GM18867 (cell line): Measurements from ENCODE around the gene GPSM1.
A peak's percentile ranks its signal among the peaks of the same experiment; 100 is the strongest.
"Not testable (repeated sequence)": the region's sequence is repeated elsewhere in the genome, so short reads cannot be mapped to it uniquely, and the experiment has no call there.

ENCODE experiments used
- ATAC-seq: cut with Tn5 transposase; IDR thresholded peaks from one replicate; pipeline ENCODE4 v1.9.1; 2021; ENCODE audit warnings: mild to moderate bottlenecking, moderate library complexity; ENCODE audit not compliant: unreplicated experiment

The GPSM1 gene

GRCh38 chr9:136393531-136393930 is 66.2 kb downstream of the GPSM1 start:
- ATAC-seq: no peak

GRCh38 chr9:136394312-136395019 is 67.1 kb downstream of the GPSM1 start:
- ATAC-seq: no peak

GRCh38 chr9:136395020-136395340 is 67.6 kb downstream of the GPSM1 start:
- no peak for ATAC-seq

DNA sequence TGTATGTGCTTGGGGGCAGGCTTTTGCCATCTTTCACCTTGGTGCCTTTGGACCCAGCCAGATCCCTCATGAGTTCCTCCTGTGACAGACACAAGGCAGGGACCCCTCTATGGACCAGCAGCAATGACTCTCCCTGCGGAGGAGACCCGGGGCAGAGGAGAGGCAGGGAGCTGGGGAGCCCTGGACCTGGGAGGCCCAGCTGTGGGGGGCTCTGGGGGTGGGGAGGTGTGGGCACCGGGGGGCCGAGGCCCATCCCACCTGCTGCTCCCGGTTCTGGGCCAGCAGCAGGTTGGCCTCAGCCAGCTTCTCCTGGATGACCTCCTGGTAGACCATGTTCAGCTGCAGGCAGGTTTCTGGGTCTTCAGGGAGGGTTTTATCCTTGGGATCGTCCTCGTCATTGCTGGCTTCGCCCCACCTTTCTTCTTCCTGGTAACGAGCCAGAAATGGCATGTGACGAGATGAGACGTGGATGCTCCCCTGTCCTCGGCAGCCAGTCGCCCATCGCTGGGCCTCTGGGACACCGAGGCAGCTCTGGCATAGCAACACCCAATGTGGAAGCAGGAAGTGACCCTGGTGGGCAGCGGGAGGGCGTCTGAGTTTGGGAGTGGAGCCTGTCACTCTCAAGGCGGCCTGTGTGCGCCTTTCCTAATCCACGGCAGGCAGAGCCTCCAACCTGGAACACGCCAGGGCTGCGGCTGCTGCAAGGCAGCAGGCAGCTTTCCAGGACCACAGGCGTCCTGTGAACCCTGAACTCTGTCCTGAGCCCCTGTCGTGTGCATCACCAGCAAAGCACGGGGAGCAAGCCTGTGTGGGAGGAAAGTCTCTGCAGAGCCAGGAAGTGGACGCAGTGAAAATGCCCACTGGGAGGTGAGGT is 68.2 kb downstream of the GPSM1 start:
- ATAC-seq: no peak

GRCh38 chr9:136396219-136396515 is 68.8 kb downstream of the GPSM1 start:
- no peak for ATAC-seq

DNA sequence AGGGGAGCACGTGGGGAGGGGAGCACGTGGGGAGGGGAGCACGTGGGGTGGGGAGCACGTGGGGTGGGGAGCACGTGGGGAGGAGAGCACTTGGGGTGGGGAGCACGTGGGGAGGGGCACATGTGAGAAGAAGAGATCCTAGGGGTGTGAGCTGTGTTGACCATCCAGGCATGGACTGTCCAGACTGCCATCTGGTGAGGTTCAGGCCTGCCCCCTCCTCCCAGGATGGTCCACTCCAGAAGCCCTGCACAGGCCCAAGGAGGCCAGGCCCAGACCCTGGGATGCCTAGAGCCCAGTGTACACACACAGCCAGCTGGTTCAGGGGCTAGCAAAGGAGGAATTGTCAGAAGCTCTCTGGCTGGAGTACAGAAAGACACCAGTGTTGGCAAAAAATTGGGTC is 70.3 kb downstream of the GPSM1 start:
- ATAC-seq: no peak

- ATAC-seq: no peak
These were observed 70.9 kb downstream of the GPSM1 start for GRCh38 chr9:136398286-136398685.

- peak; percentile 35 for ATAC-seq
These were observed 72.1 kb downstream of the GPSM1 start for GRCh38 chr9:136399176-136400037.

GRCh38 chr9:136400038-136400834 is 72.9 kb downstream of the GPSM1 start, which contains the start of gene SNAPC4:
SNAPC4 (minus strand) TSS chr9:136400170; CDS start chr9:136398428, 1,742 bp downstream.
- ATAC-seq: peak; percentile 73

GRCh38 chr9:136401173-136401922 is 74.0 kb downstream of the GPSM1 start:
- no peak for ATAC-seq

DNA sequence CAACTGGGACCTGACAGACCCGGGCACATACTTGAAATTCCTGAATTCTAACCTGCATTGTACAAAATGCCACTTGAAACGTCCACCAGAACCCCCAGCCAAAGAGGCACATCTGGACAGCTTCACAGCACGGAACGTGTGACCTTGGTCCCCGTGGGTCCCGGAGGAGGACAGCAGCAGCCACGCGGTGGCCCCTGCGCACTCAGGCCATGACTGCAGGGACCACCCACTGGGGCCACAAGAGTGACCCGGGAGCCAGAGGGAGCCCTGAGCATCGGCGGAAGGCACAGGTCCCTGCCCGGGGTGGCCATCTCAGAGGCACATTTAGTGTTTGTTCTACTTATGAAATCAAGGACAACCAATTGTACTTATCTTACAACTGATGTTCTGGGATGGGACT is 74.7 kb downstream of the GPSM1 start:
- ATAC-seq: no peak

DNA sequence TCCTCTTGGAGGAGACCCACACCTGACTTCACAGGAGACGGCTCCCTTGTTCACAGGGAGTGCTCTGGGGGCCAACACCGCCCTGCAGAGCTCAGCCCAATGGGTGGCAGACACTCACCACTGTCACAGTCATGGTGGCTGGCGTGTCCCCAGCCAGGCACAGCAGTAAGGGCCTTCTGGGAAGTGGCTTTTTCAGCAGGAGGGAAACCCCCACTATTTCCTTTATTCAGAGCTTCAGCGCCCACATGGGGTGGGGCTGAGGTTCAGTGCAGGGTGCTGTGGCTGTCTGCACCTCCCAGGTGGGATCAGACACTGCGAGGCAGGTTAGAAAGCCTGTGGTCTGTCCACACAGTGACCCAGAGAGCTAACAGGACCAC is 76.2 kb downstream of the GPSM1 start:
- no peak for ATAC-seq

DNA sequence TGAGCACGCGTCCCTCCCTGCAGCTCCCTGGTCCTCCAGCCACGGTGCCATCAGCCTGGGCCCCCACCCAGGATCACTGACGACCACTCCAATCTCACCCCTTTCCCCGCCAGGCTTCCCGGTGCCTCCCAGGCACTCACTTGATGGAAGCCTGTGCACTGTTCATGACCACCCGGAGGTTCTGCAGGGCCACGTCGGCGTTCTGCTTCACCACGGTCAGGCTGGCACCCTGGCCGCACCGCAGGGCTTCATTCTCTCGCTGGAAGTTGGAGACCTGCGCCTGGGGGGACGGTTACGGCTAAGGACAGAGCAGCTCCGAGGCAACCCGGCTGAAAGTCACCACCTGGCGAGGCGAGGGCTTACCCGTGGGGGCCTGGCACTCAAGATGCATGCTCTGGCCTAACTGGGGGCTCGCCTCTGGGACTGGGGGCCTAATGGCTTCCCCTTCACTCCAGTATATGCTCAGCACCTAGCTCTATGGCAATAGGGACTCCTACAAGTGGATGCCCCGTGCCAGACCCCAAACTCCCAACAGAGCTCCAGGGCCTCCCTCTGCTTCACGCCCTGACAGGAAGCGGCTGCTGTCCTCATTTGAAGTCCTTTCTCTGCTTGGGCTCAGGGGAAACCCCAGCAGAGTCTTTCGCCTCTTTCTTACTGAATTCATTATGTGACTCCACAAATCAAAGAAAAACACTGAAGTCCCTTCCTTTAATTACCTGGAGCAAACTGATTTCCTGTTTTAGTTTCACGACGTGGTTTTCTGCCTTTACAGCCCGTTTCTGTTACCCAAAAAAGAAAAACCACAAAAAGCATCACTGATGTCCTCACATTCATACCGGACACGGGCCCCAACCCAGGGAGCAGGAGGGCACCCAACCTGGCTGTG is 76.8 kb downstream of the GPSM1 start:
- no peak for ATAC-seq

GRCh38 chr9:136404801-136405136 is 77.4 kb downstream of the GPSM1 start:
- ATAC-seq: no peak

DNA sequence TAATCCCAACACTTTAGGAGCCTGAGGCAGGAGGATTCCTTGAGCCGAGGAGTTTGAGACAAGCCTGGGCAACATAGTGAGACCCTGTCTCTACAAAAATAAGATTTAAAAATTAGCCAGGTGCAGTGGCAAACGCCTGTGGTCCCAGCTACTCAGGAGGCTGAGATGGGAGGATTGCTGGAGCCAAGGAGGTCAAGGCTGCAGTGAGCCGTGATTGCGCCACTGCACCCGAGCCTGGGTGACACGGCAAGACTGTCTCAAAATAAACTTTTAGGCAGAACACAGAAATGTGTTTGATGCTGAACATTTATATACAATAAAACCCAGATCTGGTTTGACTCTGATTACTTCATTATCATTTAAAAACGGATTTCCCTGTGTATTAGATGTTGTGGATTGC is 78.1 kb downstream of the GPSM1 start:
- no peak for ATAC-seq

DNA sequence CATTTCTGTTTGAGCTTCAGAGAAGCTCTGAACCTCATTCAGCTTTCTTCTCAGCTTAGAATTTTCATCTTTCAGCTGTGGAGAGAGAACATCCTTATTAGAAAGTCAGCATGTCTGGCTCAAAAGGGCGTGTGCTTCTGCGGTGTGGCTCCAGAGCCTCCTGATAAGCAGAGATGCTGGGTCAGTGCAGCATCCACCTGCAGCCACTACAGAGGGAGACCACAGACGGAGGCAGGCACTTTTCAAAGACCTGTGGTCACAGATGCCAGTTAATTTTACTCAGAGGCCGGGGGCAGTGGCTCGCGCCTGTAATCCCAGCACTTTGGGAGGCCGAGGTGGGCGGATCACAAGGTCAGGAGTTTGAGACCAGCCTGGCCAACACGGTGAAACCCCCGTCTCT is 78.6 kb downstream of the GPSM1 start:
- ATAC-seq: not testable (repeated sequence)

GRCh38 chr9:136407061-136407460 is 79.7 kb downstream of the GPSM1 start:
- not testable (repeated sequence) for ATAC-seq

GRCh38 chr9:136407911-136408310 is 80.6 kb downstream of the GPSM1 start:
- ATAC-seq: no peak
